OCI-LY3 (cell line): ENCODE measurements around the gene MYL4.

ENCODE experiments used
- H2AFZ ChIP-seq: fragments of 200-600, 300-600 bp; shearing (Covaris generic); 2 replicates; pipeline ENCODE4 v1.6.0; 2014; ENCODE audit warnings: antibody characterized with exemption, low read depth, low read length
- H3K27ac ChIP-seq: fragments of 200-600, 300-600 bp; sonication (generic); 2 replicates; pipeline ENCODE4 v1.5.1; 2014; ENCODE audit warnings: mild to moderate bottlenecking, low read length, moderate library complexity, mixed read lengths
- H3K27me3 ChIP-seq: fragments of 200-600, 300-600 bp; sonication (generic); 2 replicates; pipeline ENCODE4 v1.6.1; 2014; ENCODE audit warnings: low read depth, low read length, mixed read lengths
- H3K36me3 ChIP-seq: fragments of 200-600, 300-600 bp; sonication (generic); replicated peaks from 2 replicates; pipeline ENCODE3; 2014; ENCODE audit warnings: low read depth, low read length, mixed read lengths
- H3K4me1 ChIP-seq: fragments of 300-600, 200-600 bp; sonication (generic); 2 replicates; pipeline ENCODE4 v1.6.1; 2014; ENCODE audit warnings: low read length, mixed read lengths
- H3K4me2 ChIP-seq: fragments of 200-600, 300-600 bp; sonication (generic); 2 replicates; pipeline ENCODE4 v1.6.1; 2014; ENCODE audit warnings: low read length, mixed read lengths
- H3K4me3 ChIP-seq: fragments of 300-600, 200-600 bp; sonication (generic); 2 replicates; pipeline ENCODE4 v1.5.1; 2014; ENCODE audit warnings: antibody characterized with exemption, mild to moderate bottlenecking, low read length, moderate library complexity
- H3K79me2 ChIP-seq: fragments of 300-600, 200-600 bp; shearing (Covaris generic); 2 replicates; pipeline ENCODE4 v1.6.1; 2014; ENCODE audit warnings: mild to moderate bottlenecking, low read length, mixed read lengths
- H3K9ac ChIP-seq: fragments of 300-600, 200-600 bp; shearing (Covaris generic); 2 replicates; pipeline ENCODE4 v1.6.0; 2014; ENCODE audit warnings: mild to moderate bottlenecking, low read length, moderate library complexity
- H3K9me3 ChIP-seq: fragments of 200-600, 300-600 bp; shearing (Covaris generic); 2 replicates; pipeline ENCODE4 v1.6.1; 2014; ENCODE audit warnings: low read length, mixed read lengths; ENCODE audit not compliant: insufficient read depth
- H4K20me1 ChIP-seq: fragments of 200-600, 300-600 bp; sonication (generic); 2 replicates; pipeline ENCODE4 v1.6.1; 2016; ENCODE audit warnings: low read length, mixed read lengths; ENCODE audit not compliant: insufficient read depth
- EZH2phosphoT487 ChIP-seq: fragments of 200-600 bp; shearing (Covaris generic); IDR thresholded peaks from 2 replicates; pipeline ENCODE4 v1.6.1; 2018; ENCODE audit warnings: antibody characterized with exemption, mixed run types, low read depth
- TF ChIP-seq, protein P1 (sequence below): fragments of 200-600, 300-600 bp; sonication (generic); IDR thresholded peaks from 2 replicates; pipeline ENCODE4 v1.5.1; 2014; ENCODE audit warnings: antibody characterized with exemption, low read length, low read depth

The MYL4 gene

GRCh38 chr17:47242648-47243047 is 33.5 kb downstream of the MYL4 start:
- no peak overlapping the region for H3K27ac ChIP-seq
- H4K20me1 ChIP-seq, result no peaks in the 10 kb centered on the region
- no peak overlapping the region for H3K4me2 ChIP-seq
- H2AFZ ChIP-seq, result no peak overlapping the region
- no peak overlapping the region for H3K4me3 ChIP-seq
- no peaks in the 10 kb centered on the region for H3K36me3 ChIP-seq
- H3K4me1 ChIP-seq, result peaks cover 18% of the 10 kb centered on the region
- 0 out of 2 replicates have a peak, but pooled peaks cover 13% of the 10 kb centered on the region for H3K27me3 ChIP-seq
- H3K9ac ChIP-seq, result no peak overlapping the region
- H3K9me3 ChIP-seq, result no peaks in the 10 kb centered on the region
- H3K79me2 ChIP-seq, result no peaks in the 10 kb centered on the region
- TF ChIP-seq, protein P1, sequence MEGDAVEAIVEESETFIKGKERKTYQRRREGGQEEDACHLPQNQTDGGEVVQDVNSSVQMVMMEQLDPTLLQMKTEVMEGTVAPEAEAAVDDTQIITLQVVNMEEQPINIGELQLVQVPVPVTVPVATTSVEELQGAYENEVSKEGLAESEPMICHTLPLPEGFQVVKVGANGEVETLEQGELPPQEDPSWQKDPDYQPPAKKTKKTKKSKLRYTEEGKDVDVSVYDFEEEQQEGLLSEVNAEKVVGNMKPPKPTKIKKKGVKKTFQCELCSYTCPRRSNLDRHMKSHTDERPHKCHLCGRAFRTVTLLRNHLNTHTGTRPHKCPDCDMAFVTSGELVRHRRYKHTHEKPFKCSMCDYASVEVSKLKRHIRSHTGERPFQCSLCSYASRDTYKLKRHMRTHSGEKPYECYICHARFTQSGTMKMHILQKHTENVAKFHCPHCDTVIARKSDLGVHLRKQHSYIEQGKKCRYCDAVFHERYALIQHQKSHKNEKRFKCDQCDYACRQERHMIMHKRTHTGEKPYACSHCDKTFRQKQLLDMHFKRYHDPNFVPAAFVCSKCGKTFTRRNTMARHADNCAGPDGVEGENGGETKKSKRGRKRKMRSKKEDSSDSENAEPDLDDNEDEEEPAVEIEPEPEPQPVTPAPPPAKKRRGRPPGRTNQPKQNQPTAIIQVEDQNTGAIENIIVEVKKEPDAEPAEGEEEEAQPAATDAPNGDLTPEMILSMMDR, result no peak
- TF ChIP-seq EZH2phosphoT487, result no peak

GRCh38 chr17:47243737-47244598 is 34.8 kb downstream of the MYL4 start:
- Histone ChIP-seq H4K20me1 (no peaks in the 10 kb centered on the region), H3K4me2 (no peak overlapping the region)

GRCh38 chr17:47244697-47245096 is 35.5 kb downstream of the MYL4 start:
- no peaks in the 10 kb centered on the region for H3K36me3 ChIP-seq
- H3K27ac ChIP-seq, result no peak overlapping the region
- H3K79me2 ChIP-seq, result no peaks in the 10 kb centered on the region
- H3K27me3 ChIP-seq, result 0 out of 2 replicates have a peak, but pooled peaks cover 13% of the 10 kb centered on the region
- peaks cover 16% of the 10 kb centered on the region for H3K4me1 ChIP-seq
- H4K20me1 ChIP-seq, result no peaks in the 10 kb centered on the region
- TF ChIP-seq EZH2phosphoT487, result no peak
- TF ChIP-seq, protein P1, result no peak
- no peak overlapping the region for H3K4me3 ChIP-seq
- no peak overlapping the region for H3K4me2 ChIP-seq
- H3K9me3 ChIP-seq, result no peaks in the 10 kb centered on the region
- H2AFZ ChIP-seq, result no peak overlapping the region
- H3K9ac ChIP-seq, result no peak overlapping the region

More at GRCh38 chr17:47243737-47244598, 34.8 kb downstream of the MYL4 start:
- TF ChIP-seq, protein P1, result no peak
- no peak for TF ChIP-seq EZH2phosphoT487
- Histone ChIP-seq H3K4me1 (peaks cover 18% of the 10 kb centered on the region), H3K27ac (no peak overlapping the region), H3K9me3 (no peaks in the 10 kb centered on the region), H3K79me2 (no peaks in the 10 kb centered on the region), H3K9ac (no peak overlapping the region), H2AFZ (no peak overlapping the region), H3K36me3 (no peaks in the 10 kb centered on the region), H3K4me3 (no peak overlapping the region), H3K27me3 (0 out of 2 replicates have a peak, but pooled peaks cover 13% of the 10 kb centered on the region)

- Histone ChIP-seq H3K4me1 (peaks cover 5% of the 10 kb centered on the region; the same call in 1 of the 2 replicates), H3K4me3 (no peak overlapping the region), H3K27me3 (0 out of 2 replicates have a peak, but pooled peaks cover 13% of the 10 kb centered on the region), H2AFZ (no peak overlapping the region), H3K27ac (no peak overlapping the region), H3K9me3 (no peaks in the 10 kb centered on the region), H4K20me1 (no peaks in the 10 kb centered on the region), H3K36me3 (no peaks in the 10 kb centered on the region), H3K4me2 (no peak overlapping the region), H3K9ac (no peak overlapping the region), H3K79me2 (no peaks in the 10 kb centered on the region)
- TF ChIP-seq, protein P1, result no peak
- no peak for TF ChIP-seq EZH2phosphoT487
These were observed 37.0 kb downstream of the MYL4 start for GRCh38 chr17:47246120-47246519.
